Epidermal melanocyte (primary cell): ENCODE data around the gene PARD3.
"Not testable (repeated sequence)": the region's sequence is repeated elsewhere in the genome, so short reads cannot be mapped to it uniquely, and the experiment has no call there.

ENCODE experiments used
- DNase-seq: peaks from one replicate; pipeline ENCODE4 v3.0.0; 2011; ENCODE audit warnings: low spot score; ENCODE audit not compliant: insufficient read length

Gene PARD3

GRCh38 chr10:34081347-34081743 lies 733.8 kb downstream of the PARD3 start:
- no peak for DNase-seq

- no peak for DNase-seq
These were observed 734.4 kb downstream of the PARD3 start for GRCh38 chr10:34080485-34081346.

- no peak for DNase-seq
These were observed 735.2 kb downstream of the PARD3 start for GRCh38 chr10:34079702-34080484.

- no peak for DNase-seq
These were observed 736.2 kb downstream of the PARD3 start for GRCh38 chr10:34078745-34079470.

GRCh38 chr10:34078017-34078744 lies 736.9 kb downstream of the PARD3 start:
- DNase-seq: no peak

- no peak for DNase-seq
These were observed 738.7 kb downstream of the PARD3 start for GRCh38 chr10:34076443-34076842.

- no peak for DNase-seq
These were observed 739.7 kb downstream of the PARD3 start for GRCh38 chr10:34075254-34075926.

- DNase-seq: no peak
These were observed 741.0 kb downstream of the PARD3 start for GRCh38 chr10:34074051-34074450.

GRCh38 chr10:34067741-34068140 lies 747.4 kb downstream of the PARD3 start:
- not testable (repeated sequence) for DNase-seq

GRCh38 chr10:34063592-34063991 lies 751.5 kb downstream of the PARD3 start:
- no peak for DNase-seq

- no peak for DNase-seq
These were observed 753.3 kb downstream of the PARD3 start for GRCh38 chr10:34061841-34062240.
